Endodermal cell (in vitro differentiated cells): Measurements from ENCODE around the gene DOCK9. TPM values are rescaled to one million over a fixed set of nuclear protein-coding genes. Genes with fewer than 3 reads are reported as not detected.

Experiments
- DNase-seq: peaks from one replicate; pipeline ENCODE4 v3.0.0-alpha.2; 2017
- H3K27ac ChIP-seq: 2 replicates; pipeline ENCODE4 v1.5.1; 2013; ENCODE audit warnings: mild to moderate bottlenecking, low read depth, low read length, moderate library complexity
- H3K27me3 ChIP-seq: 2 replicates; pipeline ENCODE4 v1.6.1; 2013; ENCODE audit warnings: mild to moderate bottlenecking, low read length, moderate library complexity; ENCODE audit not compliant: insufficient read depth, control insufficient read depth, poor library complexity, severe bottlenecking
- H3K36me3 ChIP-seq: 2 replicates; pipeline ENCODE4 v1.7.0; 2013; ENCODE audit warnings: mild to moderate bottlenecking, low read length, moderate library complexity; ENCODE audit not compliant: control insufficient read depth, insufficient read depth
- H3K4me1 ChIP-seq: one replicate; pipeline ENCODE4 v1.7.0; 2013; ENCODE audit warnings: low read length; ENCODE audit not compliant: control insufficient read depth, insufficient read depth
- H3K4me3 ChIP-seq: 2 replicates; pipeline ENCODE4 v1.5.1; 2013; ENCODE audit warnings: mild to moderate bottlenecking, low read length, moderate library complexity
- H3K9ac ChIP-seq: 2 replicates; pipeline ENCODE4 v1.6.1; 2013; ENCODE audit warnings: mild to moderate bottlenecking, low read length, moderate library complexity; ENCODE audit not compliant: poor library complexity, severe bottlenecking; ENCODE audit errors: extremely low read depth
- H3K9me3 ChIP-seq: 2 replicates; pipeline ENCODE4 v1.6.1; 2013; ENCODE audit warnings: mild to moderate bottlenecking, low read length, moderate library complexity; ENCODE audit not compliant: control insufficient read depth
- H3K27ac Mint-ChIP-seq: 2 replicates; pipeline ENCODE4 v1.8.0; 2020; ENCODE audit warnings: mixed read lengths
- H3K27me3 Mint-ChIP-seq: 2 replicates; pipeline ENCODE4 v1.8.0; 2021; ENCODE audit warnings: mild to moderate bottlenecking, mixed read lengths; ENCODE audit not compliant: insufficient read depth
- H3K36me3 Mint-ChIP-seq: 2 replicates; pipeline ENCODE4 v1.8.0; 2020; ENCODE audit warnings: low read depth, mixed read lengths
- H3K4me1 Mint-ChIP-seq: 2 replicates; pipeline ENCODE4 v1.8.0; 2020; ENCODE audit warnings: mixed read lengths
- H3K4me3 Mint-ChIP-seq: 2 replicates; pipeline ENCODE4 v1.8.0; 2020; ENCODE audit warnings: mild to moderate bottlenecking, moderate library complexity, mixed read lengths
- H3K9me3 Mint-ChIP-seq: 2 replicates; pipeline ENCODE4 v1.8.0; 2020; ENCODE audit warnings: mild to moderate bottlenecking, mixed read lengths
- CTCF ChIP-seq: fragments of 200-600 bp; sonication (generic); conservative IDR thresholded peaks from 2 replicates; pipeline ENCODE4 v1.5.0; 2021; ENCODE audit warnings: antibody characterized with exemption, mild to moderate bottlenecking
- WGBS, 2 experiments: methylation state at CpG; one replicate each; pipeline versions ENCODE4 v1.1.5 to v1.1.7; 2013; ENCODE audit warnings: missing lambda C conversion rate in 2 of 2, mixed read lengths in 1 of 2; ENCODE audit not compliant: insufficient coverage in 1 of 2, insufficient read length in 1 of 2; 5-methylcytosine and 5-hydroxymethylcytosine counted together
- total RNA-seq, 2 donors: library from RNA; stranded (reverse); fragmentation: NEBNext Ultra II Directional in 1 of 2; extraction: Animal tissue kit (Norgen Biotek cat#: 25700) in 1 of 2; gene quantifications; 2 replicates in 1 of 2; 3 replicates in 1 of 2; pipeline ENCODE4 v1.2.1, GENCODE V29; 2021

DOCK9 gene
- total RNA-seq, 2 donors from 2014 or later, result 15.6 to 22.5 TPM

- H3K36me3 Mint-ChIP-seq, result no peaks in the 10 kb centered on the region
- DNase-seq, result no peak
- H3K27ac ChIP-seq, result no peak overlapping the region
- TF ChIP-seq CTCF, result no peak
- no peaks in the 10 kb centered on the region for H3K9me3 Mint-ChIP-seq
- no peak overlapping the region for H3K9ac ChIP-seq
- no peaks in the 10 kb centered on the region for H3K9me3 ChIP-seq
- H3K4me3 ChIP-seq, result no peak overlapping the region
- H3K4me3 Mint-ChIP-seq, result no peak overlapping the region
- H3K4me1 ChIP-seq, result peaks cover 5% of the 10 kb centered on the region
- no peaks in the 10 kb centered on the region for H3K36me3 ChIP-seq
- H3K27me3 Mint-ChIP-seq, result no peaks in the 10 kb centered on the region
- no peak overlapping the region for H3K27ac Mint-ChIP-seq
- H3K4me1 Mint-ChIP-seq, result peaks cover 21% of the 10 kb centered on the region
- 94 to 96% methylated on average over 5 of the region's 5 CpGs for WGBS, 2 experiments
- no peaks in the 10 kb centered on the region for H3K27me3 ChIP-seq
Observed at GRCh38 chr13:98996046-98996445, 18.2 kb upstream of the DOCK9 start.

DNA sequence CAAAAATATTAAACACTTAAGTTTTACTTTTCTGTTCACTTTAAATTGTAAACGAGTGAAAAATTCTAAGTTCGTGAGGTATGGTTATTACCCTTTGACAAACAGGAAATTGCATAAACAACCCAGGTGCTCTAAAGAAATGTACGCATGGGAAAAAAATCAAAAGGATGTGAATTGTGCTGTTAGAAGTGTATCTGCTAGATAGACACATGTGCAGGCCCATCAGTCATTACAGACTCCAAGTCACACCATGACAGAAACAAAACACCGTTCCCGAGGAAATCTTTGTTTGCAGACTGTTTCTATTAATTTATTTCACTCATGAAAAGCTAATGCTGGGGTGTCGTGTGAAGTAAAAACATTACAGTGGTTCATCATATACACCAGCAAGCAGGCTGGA lies 17.0 kb upstream of the DOCK9 start:
- Histone ChIP-seq H3K9ac (no peak overlapping the region), H3K27ac (no peak overlapping the region), H3K4me3 (no peak overlapping the region), H3K9me3 (no peaks in the 10 kb centered on the region), H3K4me1 (peaks cover 5% of the 10 kb centered on the region), H3K36me3 (no peaks in the 10 kb centered on the region), H3K27me3 (no peaks in the 10 kb centered on the region)
- TF ChIP-seq CTCF, result no peak
- 96% methylated on average over 6 of the region's 6 CpGs; no CpG with 5 or more reads in 1 of the 2 experiments for WGBS, 2 experiments
- H3K27ac Mint-ChIP-seq, result no peak overlapping the region
- H3K4me3 Mint-ChIP-seq, result no peak overlapping the region
- H3K9me3 Mint-ChIP-seq, result no peaks in the 10 kb centered on the region
- peaks cover 13% of the 10 kb centered on the region for H3K4me1 Mint-ChIP-seq
- no peaks in the 10 kb centered on the region for H3K27me3 Mint-ChIP-seq
- H3K36me3 Mint-ChIP-seq, result no peaks in the 10 kb centered on the region
- no peak for DNase-seq

DNA sequence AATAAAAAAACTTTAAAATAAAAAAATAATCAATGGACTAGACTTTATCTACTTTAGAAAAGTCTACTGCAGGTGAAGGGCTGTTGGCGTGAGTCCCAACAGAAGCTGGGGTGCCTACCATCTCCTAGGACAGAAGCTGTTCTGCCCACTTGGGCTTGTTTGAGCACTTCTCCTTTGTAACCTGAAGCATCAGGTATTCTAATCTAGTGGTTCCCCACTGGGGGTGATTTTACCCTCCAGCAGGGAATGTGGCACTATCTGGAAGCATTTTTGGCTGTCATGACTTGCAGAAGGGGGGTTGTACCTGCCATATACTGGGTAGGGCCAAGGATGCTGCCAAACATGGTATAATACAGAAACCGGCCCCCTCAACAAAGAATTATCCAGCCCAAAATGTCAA lies 16.2 kb upstream of the DOCK9 start:
- Histone ChIP-seq H3K9me3 (no peaks in the 10 kb centered on the region), H3K9ac (no peak overlapping the region), H3K27ac (no peak overlapping the region), H3K4me1 (peaks cover 4% of the 10 kb centered on the region), H3K27me3 (no peaks in the 10 kb centered on the region), H3K4me3 (no peak overlapping the region), H3K36me3 (no peaks in the 10 kb centered on the region)
- H3K9me3 Mint-ChIP-seq, result no peaks in the 10 kb centered on the region
- H3K4me1 Mint-ChIP-seq, result peaks cover 13% of the 10 kb centered on the region
- no peak overlapping the region for H3K27ac Mint-ChIP-seq
- no peaks in the 10 kb centered on the region for H3K27me3 Mint-ChIP-seq
- no peaks in the 10 kb centered on the region for H3K36me3 Mint-ChIP-seq
- H3K4me3 Mint-ChIP-seq, result no peak overlapping the region
- TF ChIP-seq CTCF, result no peak
- peak; percentile 69 for DNase-seq
- 95 to 100% methylated on average over 1 to 2 of the region's 2 CpGs for WGBS, 2 experiments
